ENCODE results near the gene SOX18. TPM values are rescaled to one million over a fixed set of nuclear protein-coding genes. Genes with fewer than 3 reads are reported as not detected.

SOX18 gene
- total and polyA plus RNA-seq, 2 of the 13 experiments (the other 11 are each of a cell fraction or from before 2014, with no cell fraction given): 1.6 to 1.9 TPM

- TF ChIP-seq BORCS8-MEF2B (CRISPR knock-in tag; IDR thresholded peaks at IDR 0.05) (no peak), ZNF670 (CRISPR knock-in tag; IDR thresholded peaks at IDR 0.05; ENCODE audit: borderline replicate concordance) (no peak), ZNF326 (CRISPR knock-in tag; IDR thresholded peaks at IDR 0.05; ENCODE audit: borderline replicate concordance) (peak; percentile 59; the same call in 1 of the 2 replicates), KMT2A (CRISPR knock-in tag; IDR thresholded peaks at IDR 0.05) (no peak), DNMT1 (CRISPR knock-in tag; IDR thresholded peaks at IDR 0.05) (no peak), PRDM15 (CRISPR knock-in tag; IDR thresholded peaks at IDR 0.05) (no peak), ZNF891 (CRISPR knock-in tag; IDR thresholded peaks at IDR 0.05) (no peak), SP2 (CRISPR knock-in tag; IDR thresholded peaks at IDR 0.05) (no peak), ZNF430 (CRISPR knock-in tag; IDR thresholded peaks at IDR 0.05) (no peak), ZFYVE20 (CRISPR knock-in tag; IDR thresholded peaks at IDR 0.05; ENCODE audit: borderline replicate concordance, low read depth) (0 out of 2 replicates have a peak, but pooled peaks have one; percentile 68), SMAD3 (CRISPR knock-in tag; IDR thresholded peaks at IDR 0.05) (no peak), SSRP1 (CRISPR knock-in tag; IDR thresholded peaks at IDR 0.05) (peak; percentile 37; the same call in 1 of the 2 replicates), REPIN1 (CRISPR knock-in tag; IDR thresholded peaks at IDR 0.05; ENCODE audit: borderline replicate concordance, low read depth) (no peak), ZNF740 (CRISPR knock-in tag; IDR thresholded peaks at IDR 0.05) (no peak), PPARG (CRISPR knock-in tag; conservative IDR thresholded peaks at IDR 0.05) (no peak), TEAD2 (CRISPR knock-in tag; IDR thresholded peaks at IDR 0.05) (no peak), MEIS2 (CRISPR knock-in tag; IDR thresholded peaks at IDR 0.05) (no peak), WIZ (CRISPR knock-in tag; IDR thresholded peaks at IDR 0.05) (0 out of 2 replicates have a peak, but pooled peaks have one; percentile 47), CHD2 (IDR thresholded peaks at IDR 0.05; ENCODE audit: low read depth, low read length) (no peak)
- TF ChIP-seq, protein P1, sequence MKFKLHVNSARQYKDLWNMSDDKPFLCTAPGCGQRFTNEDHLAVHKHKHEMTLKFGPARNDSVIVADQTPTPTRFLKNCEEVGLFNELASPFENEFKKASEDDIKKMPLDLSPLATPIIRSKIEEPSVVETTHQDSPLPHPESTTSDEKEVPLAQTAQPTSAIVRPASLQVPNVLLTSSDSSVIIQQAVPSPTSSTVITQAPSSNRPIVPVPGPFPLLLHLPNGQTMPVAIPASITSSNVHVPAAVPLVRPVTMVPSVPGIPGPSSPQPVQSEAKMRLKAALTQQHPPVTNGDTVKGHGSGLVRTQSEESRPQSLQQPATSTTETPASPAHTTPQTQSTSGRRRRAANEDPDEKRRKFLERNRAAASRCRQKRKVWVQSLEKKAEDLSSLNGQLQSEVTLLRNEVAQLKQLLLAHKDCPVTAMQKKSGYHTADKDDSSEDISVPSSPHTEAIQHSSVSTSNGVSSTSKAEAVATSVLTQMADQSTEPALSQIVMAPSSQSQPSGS (CRISPR knock-in tag; IDR thresholded peaks at IDR 0.05): no peak
- TF ChIP-seq, protein P2, sequence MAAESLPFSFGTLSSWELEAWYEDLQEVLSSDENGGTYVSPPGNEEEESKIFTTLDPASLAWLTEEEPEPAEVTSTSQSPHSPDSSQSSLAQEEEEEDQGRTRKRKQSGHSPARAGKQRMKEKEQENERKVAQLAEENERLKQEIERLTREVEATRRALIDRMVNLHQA (CRISPR knock-in tag; IDR thresholded peaks at IDR 0.05): no peak
- TF ChIP-seq, protein P3, sequence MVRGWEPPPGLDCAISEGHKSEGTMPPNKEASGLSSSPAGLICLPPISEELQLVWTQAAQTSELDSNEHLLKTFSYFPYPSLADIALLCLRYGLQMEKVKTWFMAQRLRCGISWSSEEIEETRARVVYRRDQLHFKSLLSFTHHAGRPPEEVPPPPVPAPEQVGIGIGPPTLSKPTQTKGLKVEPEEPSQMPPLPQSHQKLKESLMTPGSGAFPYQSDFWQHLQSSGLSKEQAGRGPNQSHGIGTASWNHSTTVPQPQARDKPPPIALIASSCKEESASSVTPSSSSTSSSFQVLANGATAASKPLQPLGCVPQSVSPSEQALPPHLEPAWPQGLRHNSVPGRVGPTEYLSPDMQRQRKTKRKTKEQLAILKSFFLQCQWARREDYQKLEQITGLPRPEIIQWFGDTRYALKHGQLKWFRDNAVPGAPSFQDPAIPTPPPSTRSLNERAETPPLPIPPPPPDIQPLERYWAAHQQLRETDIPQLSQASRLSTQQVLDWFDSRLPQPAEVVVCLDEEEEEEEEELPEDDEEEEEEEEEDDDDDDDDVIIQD (CRISPR knock-in tag; IDR thresholded peaks at IDR 0.05; ENCODE audit: low read depth): no peak
- TF ChIP-seq, protein P4, sequence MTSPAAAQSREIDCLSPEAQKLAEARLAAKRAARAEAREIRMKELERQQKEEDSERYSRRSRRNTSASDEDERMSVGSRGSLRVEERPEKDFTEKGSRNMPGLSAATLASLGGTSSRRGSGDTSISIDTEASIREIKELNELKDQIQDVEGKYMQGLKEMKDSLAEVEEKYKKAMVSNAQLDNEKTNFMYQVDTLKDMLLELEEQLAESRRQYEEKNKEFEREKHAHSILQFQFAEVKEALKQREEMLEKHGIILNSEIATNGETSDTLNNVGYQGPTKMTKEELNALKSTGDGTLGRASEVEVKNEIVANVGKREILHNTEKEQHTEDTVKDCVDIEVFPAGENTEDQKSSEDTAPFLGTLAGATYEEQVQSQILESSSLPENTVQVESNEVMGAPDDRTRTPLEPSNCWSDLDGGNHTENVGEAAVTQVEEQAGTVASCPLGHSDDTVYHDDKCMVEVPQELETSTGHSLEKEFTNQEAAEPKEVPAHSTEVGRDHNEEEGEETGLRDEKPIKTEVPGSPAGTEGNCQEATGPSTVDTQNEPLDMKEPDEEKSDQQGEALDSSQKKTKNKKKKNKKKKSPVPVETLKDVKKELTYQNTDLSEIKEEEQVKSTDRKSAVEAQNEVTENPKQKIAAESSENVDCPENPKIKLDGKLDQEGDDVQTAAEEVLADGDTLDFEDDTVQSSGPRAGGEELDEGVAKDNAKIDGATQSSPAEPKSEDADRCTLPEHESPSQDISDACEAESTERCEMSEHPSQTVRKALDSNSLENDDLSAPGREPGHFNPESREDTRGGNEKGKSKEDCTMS (CRISPR knock-in tag; conservative IDR thresholded peaks at IDR 0.05): no peak
Observed at GRCh38 chr20:64062276-64062595, 12.8 kb upstream of the SOX18 start (continued).

Measured in HepG2 (cell line).